ENCODE results near the gene GRK3.

Gene GRK3

GRCh38 chr22:25670070-25670461 is 105.6 kb downstream of the GRK3 start:
- no peak for DNase-seq

- DNase-seq, result no peak
Observed at GRCh38 chr22:25672289-25673084, 108.0 kb downstream of the GRK3 start.

- no peak for DNase-seq
Observed at GRCh38 chr22:25673713-25674112, 109.2 kb downstream of the GRK3 start.

GRCh38 chr22:25677631-25678030 is 113.2 kb downstream of the GRK3 start:
- DNase-seq, result no peak

GRCh38 chr22:25680051-25680450 is 115.6 kb downstream of the GRK3 start:
- no peak for DNase-seq

GRCh38 chr22:25680956-25681355 is 116.5 kb downstream of the GRK3 start:
- DNase-seq, result peak; percentile 23

GRCh38 chr22:25682109-25682508 is 117.6 kb downstream of the GRK3 start:
- no peak for DNase-seq

- DNase-seq, result no peak
Observed at GRCh38 chr22:25688627-25689026, 124.2 kb downstream of the GRK3 start.

GRCh38 chr22:25689631-25690030 is 125.2 kb downstream of the GRK3 start:
- DNase-seq, result no peak

- no peak for DNase-seq
Observed at GRCh38 chr22:25690798-25691197, 126.3 kb downstream of the GRK3 start.

GRCh38 chr22:25692397-25693267 is 128.2 kb downstream of the GRK3 start:
- DNase-seq, result no peak

GRCh38 chr22:25693268-25693565 is 128.7 kb downstream of the GRK3 start:
- DNase-seq, result no peak

- no peak for DNase-seq
Observed at GRCh38 chr22:25694196-25694907, 129.9 kb downstream of the GRK3 start.

GRCh38 chr22:25695146-25695545 is 130.7 kb downstream of the GRK3 start:
- no peak for DNase-seq

- DNase-seq, result no peak
Observed at GRCh38 chr22:25696763-25697162, 132.3 kb downstream of the GRK3 start.

- DNase-seq, result peak; percentile 45
Observed at GRCh38 chr22:25697181-25697664, 132.7 kb downstream of the GRK3 start.

GRCh38 chr22:25697978-25698377 is 133.5 kb downstream of the GRK3 start:
- DNase-seq, result no peak

- no peak for DNase-seq
Observed at GRCh38 chr22:25698461-25698860, 134.0 kb downstream of the GRK3 start.

GRCh38 chr22:25698978-25699377 is 134.5 kb downstream of the GRK3 start:
- no peak for DNase-seq

- DNase-seq, result peak; percentile 89
Observed at GRCh38 chr22:25701056-25701780, 136.7 kb downstream of the GRK3 start.

- DNase-seq, result no peak
Observed at GRCh38 chr22:25702040-25702439, 137.6 kb downstream of the GRK3 start.

- no peak for DNase-seq
Observed at GRCh38 chr22:25702571-25703167, 138.2 kb downstream of the GRK3 start.

Measured in femur (tissue), 1 donor.